HL-60 (cell line): ENCODE data around the gene SYTL3.
"Not testable (repeated sequence)": the region's sequence is repeated elsewhere in the genome, so short reads cannot be mapped to it uniquely, and the experiment has no call there.

Source experiments
- GABPA ChIP-seq: IDR thresholded peaks from 2 replicates; pipeline ENCODE4 v1.6.1; 2012; ENCODE audit warnings: low read depth
- POLR2AphosphoS5 ChIP-seq: IDR thresholded peaks from 2 replicates; pipeline ENCODE4 v1.6.1; 2012; ENCODE audit warnings: low read depth
- SPI1 ChIP-seq: IDR thresholded peaks from 2 replicates; pipeline ENCODE4 v1.6.1; 2012; ENCODE audit warnings: low read depth, mild to moderate bottlenecking, borderline replicate concordance
- TF ChIP-seq, protein P1 (sequence below): IDR thresholded peaks from one replicate; pipeline ENCODE4 v1.5.1; 2011; ENCODE audit warnings: low read length, control low read depth, inconsistent platforms; ENCODE audit not compliant: insufficient read depth
- TF ChIP-seq, protein P2 (sequence below): IDR thresholded peaks from 2 replicates; pipeline ENCODE4 v1.6.1; 2012; ENCODE audit warnings: low read depth; ENCODE audit not compliant: insufficient replicate concordance

DNA sequence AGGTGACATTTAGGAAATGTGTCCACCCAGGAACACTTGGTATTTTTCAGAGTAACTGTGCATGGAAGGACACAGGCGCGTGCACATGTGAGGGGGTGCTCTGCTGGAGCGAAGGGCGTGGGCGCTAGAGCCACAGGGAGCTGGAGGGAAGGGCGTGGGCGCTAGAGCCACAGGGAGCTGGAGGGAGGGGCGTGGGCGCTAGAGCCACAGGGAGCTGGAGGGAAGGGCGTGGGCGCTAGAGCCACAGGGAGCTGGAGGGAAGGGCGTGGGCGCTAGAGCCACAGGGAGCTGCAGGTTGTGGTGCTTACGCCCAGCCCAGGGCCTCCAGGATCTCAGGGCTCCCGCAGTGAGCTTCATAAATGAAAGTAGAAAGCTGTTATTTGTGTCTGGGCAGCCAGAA lies 43.8 kb upstream of the SYTL3 start:
- TF ChIP-seq, protein P1, sequence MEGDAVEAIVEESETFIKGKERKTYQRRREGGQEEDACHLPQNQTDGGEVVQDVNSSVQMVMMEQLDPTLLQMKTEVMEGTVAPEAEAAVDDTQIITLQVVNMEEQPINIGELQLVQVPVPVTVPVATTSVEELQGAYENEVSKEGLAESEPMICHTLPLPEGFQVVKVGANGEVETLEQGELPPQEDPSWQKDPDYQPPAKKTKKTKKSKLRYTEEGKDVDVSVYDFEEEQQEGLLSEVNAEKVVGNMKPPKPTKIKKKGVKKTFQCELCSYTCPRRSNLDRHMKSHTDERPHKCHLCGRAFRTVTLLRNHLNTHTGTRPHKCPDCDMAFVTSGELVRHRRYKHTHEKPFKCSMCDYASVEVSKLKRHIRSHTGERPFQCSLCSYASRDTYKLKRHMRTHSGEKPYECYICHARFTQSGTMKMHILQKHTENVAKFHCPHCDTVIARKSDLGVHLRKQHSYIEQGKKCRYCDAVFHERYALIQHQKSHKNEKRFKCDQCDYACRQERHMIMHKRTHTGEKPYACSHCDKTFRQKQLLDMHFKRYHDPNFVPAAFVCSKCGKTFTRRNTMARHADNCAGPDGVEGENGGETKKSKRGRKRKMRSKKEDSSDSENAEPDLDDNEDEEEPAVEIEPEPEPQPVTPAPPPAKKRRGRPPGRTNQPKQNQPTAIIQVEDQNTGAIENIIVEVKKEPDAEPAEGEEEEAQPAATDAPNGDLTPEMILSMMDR = not testable (repeated sequence)
- TF ChIP-seq, protein P2, sequence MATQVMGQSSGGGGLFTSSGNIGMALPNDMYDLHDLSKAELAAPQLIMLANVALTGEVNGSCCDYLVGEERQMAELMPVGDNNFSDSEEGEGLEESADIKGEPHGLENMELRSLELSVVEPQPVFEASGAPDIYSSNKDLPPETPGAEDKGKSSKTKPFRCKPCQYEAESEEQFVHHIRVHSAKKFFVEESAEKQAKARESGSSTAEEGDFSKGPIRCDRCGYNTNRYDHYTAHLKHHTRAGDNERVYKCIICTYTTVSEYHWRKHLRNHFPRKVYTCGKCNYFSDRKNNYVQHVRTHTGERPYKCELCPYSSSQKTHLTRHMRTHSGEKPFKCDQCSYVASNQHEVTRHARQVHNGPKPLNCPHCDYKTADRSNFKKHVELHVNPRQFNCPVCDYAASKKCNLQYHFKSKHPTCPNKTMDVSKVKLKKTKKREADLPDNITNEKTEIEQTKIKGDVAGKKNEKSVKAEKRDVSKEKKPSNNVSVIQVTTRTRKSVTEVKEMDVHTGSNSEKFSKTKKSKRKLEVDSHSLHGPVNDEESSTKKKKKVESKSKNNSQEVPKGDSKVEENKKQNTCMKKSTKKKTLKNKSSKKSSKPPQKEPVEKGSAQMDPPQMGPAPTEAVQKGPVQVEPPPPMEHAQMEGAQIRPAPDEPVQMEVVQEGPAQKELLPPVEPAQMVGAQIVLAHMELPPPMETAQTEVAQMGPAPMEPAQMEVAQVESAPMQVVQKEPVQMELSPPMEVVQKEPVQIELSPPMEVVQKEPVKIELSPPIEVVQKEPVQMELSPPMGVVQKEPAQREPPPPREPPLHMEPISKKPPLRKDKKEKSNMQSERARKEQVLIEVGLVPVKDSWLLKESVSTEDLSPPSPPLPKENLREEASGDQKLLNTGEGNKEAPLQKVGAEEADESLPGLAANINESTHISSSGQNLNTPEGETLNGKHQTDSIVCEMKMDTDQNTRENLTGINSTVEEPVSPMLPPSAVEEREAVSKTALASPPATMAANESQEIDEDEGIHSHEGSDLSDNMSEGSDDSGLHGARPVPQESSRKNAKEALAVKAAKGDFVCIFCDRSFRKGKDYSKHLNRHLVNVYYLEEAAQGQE = not testable (repeated sequence)
- not testable (repeated sequence) for TF ChIP-seq POLR2AphosphoS5, GABPA, SPI1
